Thyroid gland (tissue), 4 donors: ENCODE measurements around the gene CEP126. TPM values are rescaled to one million over a fixed set of nuclear protein-coding genes. Genes with fewer than 3 reads are reported as not detected.

Experiments
- DNase-seq, 2 donors: peaks; one replicate each; pipeline ENCODE4 v3.0.0-alpha.2; 2019
- H3K27ac ChIP-seq, 3 donors: fragments of 200-600 bp; sonication (generic); 1 replicate in 2 of 3; 2 replicates in 1 of 3; pipeline ENCODE4 v1.5.1; 2016 to 2019; ENCODE audit warnings: mild to moderate bottlenecking in 1 of 3, moderate library complexity in 1 of 3
- H3K27me3 ChIP-seq: fragments of 200-600 bp; sonication (generic); one replicate; pipeline ENCODE4 v1.5.1; 2019
- H3K36me3 ChIP-seq, 2 donors: fragments of 200-600 bp; sonication (generic); one replicate each; pipeline ENCODE4 v1.5.1; 2016 to 2019
- H3K4me1 ChIP-seq, 2 donors: fragments of 200-600 bp; sonication (generic); one replicate each; pipeline ENCODE4 v1.5.1; 2017 to 2019
- H3K4me3 ChIP-seq, 3 donors: fragments of 200-600 bp; sonication (generic); replicated peaks in 1 of 3; 1 replicate in 2 of 3; 2 replicates in 1 of 3; pipeline ENCODE4 v1.5.1; 2016; ENCODE audit warnings: mild to moderate bottlenecking in 1 of 3
- H3K9me3 ChIP-seq: fragments of 200-600 bp; sonication (generic); one replicate; pipeline ENCODE4 v1.5.1; 2017
- CTCF ChIP-seq, 6 experiments: fragments of 200-600 bp in 3 of 6; fragments of 450-650 bp in 3 of 6; sonication (generic) in 3 of 6; IDR thresholded peaks; one replicate each; pipeline ENCODE4 v1.5.1; 2016 to 2019; ENCODE audit warnings: antibody characterized with exemption in 6 of 6, mild to moderate bottlenecking in 2 of 6, inconsistent platforms in 1 of 6, moderate library complexity in 1 of 6
- POLR2A ChIP-seq, 2 donors: fragments of 450-650 bp; IDR thresholded peaks; one replicate each; pipeline ENCODE4 v1.6.1; 2017; ENCODE audit warnings: antibody characterized with exemption in 2 of 2, mild to moderate bottlenecking in 2 of 2, moderate library complexity in 1 of 2
- WGBS, 2 donors: methylation state at CpG; one replicate each; pipeline ENCODE4 v1.1.5; 2017; 5-methylcytosine and 5-hydroxymethylcytosine counted together
- intact Hi-C: fragments of 100-400 bp; cut with DNase I; formaldehyde crosslinking; loops from one replicate; pipeline ENCODE4 v1.15.1; 2023
- total RNA-seq, 4 donors: library from RNA; depleted of rRNA; stranded (reverse); fragments of >200 nt; gene quantifications; one replicate each; pipeline ENCODE4 v1.2.3, GENCODE V29; 2016

CEP126 gene
- total RNA-seq, 4 donors from 2014 or later: 6.3 to 10.6 (median 8.1) TPM

GRCh38 chr11:102047305-102047924 lies 132.6 kb downstream of the CEP126 start, which contains the start of gene CFAP300:
Gene CFAP300 (plus strand): TSS chr11:102047437. CDS start chr11:102047471, 34 bp downstream.
- intact Hi-C loops: no loop called here
- peak in 1 of 2 donors; percentile 27 for TF ChIP-seq POLR2A (IDR thresholded peaks at IDR 0.05)
- no peak for TF ChIP-seq CTCF (IDR thresholded peaks at IDR 0.05)
- peak within 1 kb of the TSS in 2 of 3 donors; percentile 23 to 43 for H3K27ac ChIP-seq

More at GRCh38 chr11:102047305-102047924, 132.6 kb downstream of the CEP126 start, which contains the start of gene CFAP300:
- Histone ChIP-seq H3K9me3 (no peaks in the 10 kb centered on the region), H3K4me1 (no peaks in the 10 kb centered on the region), H3K4me3 (peak within 1 kb of the TSS; percentile 7 to 55 (median 42)), H3K27me3 (no peaks in the 10 kb centered on the region), H3K36me3 (no peaks in the 10 kb centered on the region)
- peak; percentile 77 to 80 for DNase-seq
- 5% methylated on average over 6 to 30 of the region's 45 CpGs for WGBS, 2 donors

Other genes starting within 250 kb of the CEP126 start
- 1 to 10 TPM in 2 of 4 donors, under 1 TPM in 1, not detected in 1; 0.63 to 2.3 (median 1.2) TPM for gene ANGPTL5, start 1.5 kb downstream of the CEP126 start, total RNA-seq
- gene CFAP300, start 132.4 kb downstream of the CEP126 start, total RNA-seq: 1 to 10 TPM in 3 of 4 donors, not detected in 1; 1.5 to 5.9 (median 1.6) TPM
- gene YAP1, start 195.4 kb downstream of the CEP126 start, total RNA-seq: 100 to 1,000 TPM; 162 to 202 (median 176) TPM